ENCODE results near the gene WEE1.

The WEE1 gene

GRCh38 chr11:9567401-9567800, 6.1 kb upstream of the WEE1 start:
- no peak for DNase-seq

- no peak for DNase-seq
Measured at GRCh38 chr11:9568161-9568853, 5.2 kb upstream of the WEE1 start.

GRCh38 chr11:9568854-9569587, 4.4 kb upstream of the WEE1 start:
- DNase-seq = peak in 1 of 2 experiments; percentile 5

GRCh38 chr11:9569588-9570164, 3.8 kb upstream of the WEE1 start:
- DNase-seq = no peak

- no peak for DNase-seq
Measured at GRCh38 chr11:9570313-9571025, 3.0 kb upstream of the WEE1 start.

GRCh38 chr11:9571071-9571762, 2.3 kb upstream of the WEE1 start:
- DNase-seq = no peak

- no peak for DNase-seq
Measured at GRCh38 chr11:9571763-9572115, 1.7 kb upstream of the WEE1 start.

GRCh38 chr11:9573775-9574621, 528 bp downstream of the WEE1 start:
- DNase-seq = no peak

- DNase-seq = no peak
Measured at GRCh38 chr11:9574622-9575259, 1.3 kb downstream of the WEE1 start.

GRCh38 chr11:9575260-9576240, 2.1 kb downstream of the WEE1 start:
- peak; percentile 22 to 26 for DNase-seq

- no peak for DNase-seq
Measured at GRCh38 chr11:9576701-9577381, 3.4 kb downstream of the WEE1 start.

GRCh38 chr11:9577556-9577955, 4.1 kb downstream of the WEE1 start:
- DNase-seq = no peak

GRCh38 chr11:9580894-9581293, 7.4 kb downstream of the WEE1 start:
- DNase-seq = no peak

- DNase-seq = no peak
Measured at GRCh38 chr11:9581556-9582161, 8.2 kb downstream of the WEE1 start.

- no peak for DNase-seq
Measured at GRCh38 chr11:9590717-9591116, 17.2 kb downstream of the WEE1 start.

GRCh38 chr11:9594267-9595046, 21.0 kb downstream of the WEE1 start:
- DNase-seq = no peak

- DNase-seq = no peak
Measured at GRCh38 chr11:9596926-9597464, 23.5 kb downstream of the WEE1 start.

GRCh38 chr11:9600166-9600565, 26.7 kb downstream of the WEE1 start:
- no peak for DNase-seq
